Smooth muscle cell (in vitro differentiated cells): ENCODE data around the gene TMCO4. TPM values are rescaled to one million over a fixed set of nuclear protein-coding genes. Genes with fewer than 3 reads are reported as not detected.

Experiments used
- DNase-seq: peaks from one replicate; lab custom pipeline; 2025; ENCODE audit not compliant: unreplicated experiment; lab: John Stamatoyannopoulos, UW
- H2AFZ ChIP-seq: fragments of 200-600 bp; sonication (generic); 2 replicates; pipeline ENCODE4 v1.6.0; 2016; ENCODE audit warnings: antibody characterized with exemption, low read depth, mild to moderate bottlenecking
- H3F3A ChIP-seq: fragments of 200-600 bp; sonication (generic); 2 replicates; pipeline ENCODE4 v1.6.0; 2017; ENCODE audit warnings: antibody characterized with exemption, low read depth
- H3K27ac ChIP-seq: fragments of 200-600 bp; sonication (generic); 2 replicates; pipeline ENCODE4 v1.5.1; 2016; ENCODE audit warnings: low read depth, mild to moderate bottlenecking
- H3K27me3 ChIP-seq: fragments of 200-600 bp; sonication (generic); 2 replicates; pipeline ENCODE4 v1.6.1; 2016; ENCODE audit warnings: low read depth, mild to moderate bottlenecking
- H3K36me3 ChIP-seq: fragments of 200-600 bp; sonication (generic); 2 replicates; pipeline ENCODE4 v1.5.1; 2016; ENCODE audit warnings: low read depth
- H3K4me1 ChIP-seq: fragments of 200-600 bp; sonication (generic); 2 replicates; pipeline ENCODE4 v1.5.1; 2016; ENCODE audit warnings: low read depth
- H3K4me2 ChIP-seq: fragments of 200-600 bp; sonication (generic); 2 replicates; pipeline ENCODE4 v1.6.0; 2016; ENCODE audit warnings: mild to moderate bottlenecking
- H3K4me3 ChIP-seq: fragments of 200-600 bp; sonication (generic); 2 replicates; pipeline ENCODE4 v1.5.1; 2016; ENCODE audit warnings: mild to moderate bottlenecking
- H3K79me2 ChIP-seq: fragments of 200-600 bp; sonication (generic); 2 replicates; pipeline ENCODE4 v1.6.0; 2016; ENCODE audit warnings: low read depth, mild to moderate bottlenecking
- H3K9ac ChIP-seq: fragments of 200-600 bp; sonication (generic); 2 replicates; pipeline ENCODE4 v1.6.0; 2016; ENCODE audit warnings: low read depth
- H3K9me3 ChIP-seq: fragments of 200-600 bp; sonication (generic); replicated peaks from 2 replicates; pipeline ENCODE4 v1.5.1; 2016; ENCODE audit warnings: low read depth
- H4K20me1 ChIP-seq: fragments of 200-600 bp; sonication (generic); 2 replicates; pipeline ENCODE4 v1.6.0; 2016; ENCODE audit warnings: low read depth
- WGBS: methylation state at CpG from one replicate; pipeline ENCODE4 v1.1.7; 2016; ENCODE audit warnings: low lambda C conversion rate; 5-methylcytosine and 5-hydroxymethylcytosine counted together
- polyA plus RNA-seq: library from polyadenylated mRNA; unstranded; fragments of >200 nt; fragmentation: Nextera tagmentation; extraction: Ambion mirVana; gene quantifications from 2 replicates; pipeline ENCODE4 v1.2.1, GENCODE V29; 2016
- total RNA-seq: library from RNA; depleted of rRNA; stranded (reverse); fragments of >200 nt; gene quantifications from 2 replicates; pipeline ENCODE4 v1.2.3, GENCODE V29; 2014
- TF ChIP-seq, protein P1 (sequence below): fragments of 200-600 bp; sonication (generic); IDR thresholded peaks from 2 replicates; pipeline ENCODE4 v1.5.1; 2017; ENCODE audit warnings: borderline replicate concordance, mild to moderate bottlenecking, antibody characterized with exemption; ENCODE audit not compliant: insufficient read depth, poor library complexity, severe bottlenecking

Gene TMCO4
- total and polyA plus RNA-seq, 2 experiments from 2014 or later = 5.4 to 6.8 TPM

DNA sequence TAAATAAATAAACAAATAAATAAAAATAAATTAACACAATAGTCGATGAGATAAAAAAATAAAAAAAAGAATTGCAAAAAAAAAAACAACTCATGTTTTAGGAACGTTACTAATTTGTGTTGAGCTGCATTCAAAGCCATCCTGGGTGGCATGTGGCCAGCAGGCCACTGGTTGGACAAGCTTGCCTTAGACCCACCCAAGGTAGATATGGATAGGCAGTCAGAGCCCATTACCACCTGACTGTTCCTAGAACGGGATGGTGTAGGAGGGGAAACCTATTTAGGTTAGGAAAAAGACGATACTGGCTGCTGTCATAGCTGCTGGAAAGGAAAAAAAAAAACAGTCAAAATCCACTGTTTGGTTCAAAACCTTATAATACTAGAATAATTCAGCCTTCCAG lies 94.3 kb downstream of the TMCO4 start:
- Histone ChIP-seq H3K27ac (no peak overlapping the region), H3K79me2 (no peaks in the 10 kb centered on the region), H3K27me3 (no peaks in the 10 kb centered on the region), H3K4me1 (no peaks in the 10 kb centered on the region), H3K4me3 (no peak overlapping the region), H3K4me2 (no peak overlapping the region), H2AFZ (no peak overlapping the region), H3K36me3 (no peaks in the 10 kb centered on the region), H3F3A (no peaks in the 10 kb centered on the region), H4K20me1 (no peaks in the 10 kb centered on the region), H3K9ac (no peak overlapping the region), H3K9me3 (no peaks in the 10 kb centered on the region)
- TF ChIP-seq, protein P1, sequence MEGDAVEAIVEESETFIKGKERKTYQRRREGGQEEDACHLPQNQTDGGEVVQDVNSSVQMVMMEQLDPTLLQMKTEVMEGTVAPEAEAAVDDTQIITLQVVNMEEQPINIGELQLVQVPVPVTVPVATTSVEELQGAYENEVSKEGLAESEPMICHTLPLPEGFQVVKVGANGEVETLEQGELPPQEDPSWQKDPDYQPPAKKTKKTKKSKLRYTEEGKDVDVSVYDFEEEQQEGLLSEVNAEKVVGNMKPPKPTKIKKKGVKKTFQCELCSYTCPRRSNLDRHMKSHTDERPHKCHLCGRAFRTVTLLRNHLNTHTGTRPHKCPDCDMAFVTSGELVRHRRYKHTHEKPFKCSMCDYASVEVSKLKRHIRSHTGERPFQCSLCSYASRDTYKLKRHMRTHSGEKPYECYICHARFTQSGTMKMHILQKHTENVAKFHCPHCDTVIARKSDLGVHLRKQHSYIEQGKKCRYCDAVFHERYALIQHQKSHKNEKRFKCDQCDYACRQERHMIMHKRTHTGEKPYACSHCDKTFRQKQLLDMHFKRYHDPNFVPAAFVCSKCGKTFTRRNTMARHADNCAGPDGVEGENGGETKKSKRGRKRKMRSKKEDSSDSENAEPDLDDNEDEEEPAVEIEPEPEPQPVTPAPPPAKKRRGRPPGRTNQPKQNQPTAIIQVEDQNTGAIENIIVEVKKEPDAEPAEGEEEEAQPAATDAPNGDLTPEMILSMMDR = no peak
- no peak for DNase-seq
- WGBS = 92% methylated on average over 4 of the region's 4 CpGs

DNA sequence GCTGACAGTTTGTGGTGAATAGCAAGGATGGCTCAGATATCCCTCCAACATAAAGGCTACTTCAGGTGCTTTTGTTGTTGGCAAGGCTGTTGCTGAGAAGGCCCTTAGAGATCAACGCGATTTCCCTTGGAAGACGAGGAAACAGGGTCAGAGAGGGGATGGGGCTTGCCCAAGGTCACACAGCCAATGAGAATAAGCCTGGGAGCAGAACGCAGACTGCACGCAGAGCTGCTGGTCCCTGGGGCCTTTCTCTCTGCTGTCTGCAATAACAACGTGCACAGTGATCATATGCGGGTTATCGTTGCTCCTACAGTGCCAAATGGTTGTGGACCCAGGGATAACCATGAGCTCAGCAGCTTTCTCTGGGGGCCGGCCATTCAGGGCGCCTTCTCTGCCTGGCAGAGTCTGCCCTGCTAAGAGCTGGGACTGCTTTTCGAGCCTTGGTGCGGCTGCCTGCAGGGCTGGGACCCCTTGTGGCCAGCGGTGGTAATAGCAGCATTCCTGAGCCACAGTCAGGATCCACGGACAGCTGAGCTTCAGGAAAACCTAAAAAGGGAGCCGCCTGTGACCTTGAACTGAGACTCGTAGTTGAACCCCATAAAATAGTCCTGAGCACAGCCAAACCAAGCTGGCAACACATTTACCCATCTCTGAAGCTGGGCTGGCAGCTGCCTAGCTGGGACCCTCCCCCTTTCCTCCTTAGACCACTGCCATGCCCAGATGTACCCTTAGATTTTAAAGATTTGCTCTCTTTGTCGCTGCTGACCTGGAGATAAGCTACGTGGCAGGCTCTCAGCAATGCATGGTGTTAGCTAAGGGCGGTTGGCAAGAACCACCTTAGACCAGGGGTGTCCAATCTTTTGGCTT lies 95.2 kb downstream of the TMCO4 start:
- Histone ChIP-seq H3F3A (no peaks in the 10 kb centered on the region), H3K27ac (no peak overlapping the region), H3K9me3 (no peaks in the 10 kb centered on the region), H3K9ac (no peak overlapping the region), H3K27me3 (no peaks in the 10 kb centered on the region), H3K4me2 (peak overlapping the region; percentile 75), H3K4me3 (no peak overlapping the region), H4K20me1 (no peaks in the 10 kb centered on the region), H3K79me2 (no peaks in the 10 kb centered on the region), H2AFZ (peak overlapping the region; percentile 41), H3K36me3 (no peaks in the 10 kb centered on the region), H3K4me1 (no peaks in the 10 kb centered on the region)
- 16% methylated on average over 19 of the region's 19 CpGs for WGBS
- TF ChIP-seq, protein P1 = peak; percentile 83
- peak; percentile 54 for DNase-seq

DNA sequence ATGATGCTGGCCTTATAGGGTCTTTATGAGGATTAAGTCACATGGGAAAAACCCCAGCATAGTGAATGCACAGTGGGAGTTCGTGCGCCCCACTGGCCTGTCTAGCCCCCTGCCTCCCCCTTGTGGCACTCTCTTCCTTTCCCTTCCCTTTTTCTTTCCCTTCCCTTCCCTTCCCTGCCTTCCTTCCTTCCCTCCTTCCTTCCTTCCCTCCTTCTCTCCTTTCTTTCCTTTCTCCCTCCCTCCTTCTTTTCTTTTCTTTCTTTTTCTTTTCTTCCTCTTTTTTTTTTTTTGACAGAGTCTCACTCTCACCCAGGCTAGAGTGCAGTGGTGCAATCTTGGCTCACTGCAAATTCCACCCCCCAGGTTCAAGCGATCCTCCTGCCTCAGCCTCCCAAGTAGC lies 96.4 kb downstream of the TMCO4 start:
- Histone ChIP-seq H3K4me2 (no peak overlapping the region), H3K4me1 (no peaks in the 10 kb centered on the region), H3K79me2 (no peaks in the 10 kb centered on the region), H3F3A (no peaks in the 10 kb centered on the region), H3K36me3 (no peaks in the 10 kb centered on the region), H3K27me3 (no peaks in the 10 kb centered on the region), H3K9ac (no peak overlapping the region), H3K27ac (no peak overlapping the region), H3K9me3 (no peaks in the 10 kb centered on the region), H3K4me3 (no peak overlapping the region), H2AFZ (no peak overlapping the region), H4K20me1 (no peaks in the 10 kb centered on the region)
- DNase-seq = no peak
- TF ChIP-seq, protein P1 = no peak
- 79% methylated on average over 3 of the region's 3 CpGs for WGBS
